B cell (primary cell): ENCODE data around the gene DHX34. TPM values are rescaled to one million over a fixed set of nuclear protein-coding genes. Genes with fewer than 3 reads are reported as not detected.

ENCODE experiments used
- ATAC-seq: fragments of 200-7000 bp; cut with Tn5 transposase; one replicate; pipeline ENCODE4 v1.10.0; 2021; ENCODE audit warnings: low read depth, mild to moderate bottlenecking, moderate number of reproducible peaks, moderate library complexity
- CTCF ChIA-PET: fragments of 350-600 bp; sonication (Branson Sonifier 250); formaldehyde crosslinking; loops from one replicate; lab custom pipeline; 2021; ENCODE audit warnings: antibody characterized with exemption, inconsistent platforms; lab: Charles Lee
- POLR2A ChIA-PET: fragments of 350-600 bp; sonication (Branson Sonifier 250); formaldehyde crosslinking; loops from one replicate; lab custom pipeline; 2021; ENCODE audit warnings: antibody characterized with exemption; lab: Charles Lee
- DNase-seq: peaks from one replicate; pipeline ENCODE4 v3.0.0; 2013
- H2AFZ ChIP-seq: 2 replicates; pipeline ENCODE4 v1.6.1; 2012; ENCODE audit warnings: mild to moderate bottlenecking, low read depth, low read length; ENCODE audit not compliant: insufficient read depth, poor library complexity, severe bottlenecking
- H3K27ac ChIP-seq, 2 donors: 1 replicate in 1 of 2; 2 replicates in 1 of 2; pipeline ENCODE4 v1.5.1; 2012 to 2013; ENCODE audit warnings: low read length in 2 of 2, mild to moderate bottlenecking in 2 of 2, moderate library complexity in 1 of 2
- H3K27me3 ChIP-seq, 4 experiments: fragments of 200-600 bp in 1 of 4; sonication (generic) in 1 of 4; replicated peaks in 1 of 4; 1 replicate in 2 of 4; 2 replicates in 2 of 4; pipeline versions ENCODE4 v1.6.1 to v1.7.0; 2013 to 2016; ENCODE audit warnings: low read length in 3 of 4, mild to moderate bottlenecking in 2 of 4, mixed read lengths in 1 of 4, moderate library complexity in 1 of 4; ENCODE audit not compliant: insufficient read depth in 4 of 4, control insufficient read depth in 3 of 4; ENCODE audit errors: control extremely low read depth in 1 of 4
- H3K36me3 ChIP-seq, 2 experiments: replicated peaks in 1 of 2; 1 replicate in 1 of 2; 2 replicates in 1 of 2; pipeline versions ENCODE4 v1.6.1 to v1.7.1; 2013; ENCODE audit warnings: low read length in 1 of 2; ENCODE audit not compliant: insufficient read depth in 2 of 2, control insufficient read depth in 1 of 2; ENCODE audit errors: control extremely low read depth in 1 of 2, extremely low read depth in 1 of 2
- H3K4me1 ChIP-seq, 2 donors: fragments of 200-600 bp in 1 of 2; sonication (generic) in 1 of 2; 1 replicate in 1 of 2; 2 replicates in 1 of 2; pipeline versions ENCODE4 v1.5.1 to v1.6.1; 2013 to 2017; ENCODE audit warnings: low read length in 2 of 2; ENCODE audit not compliant: control insufficient read depth in 2 of 2, insufficient read depth in 2 of 2
- H3K4me2 ChIP-seq: replicated peaks from 2 replicates; pipeline ENCODE3; 2012; ENCODE audit warnings: mild to moderate bottlenecking, low read depth, low read length; ENCODE audit not compliant: poor library complexity, severe bottlenecking
- H3K4me3 ChIP-seq, 5 experiments: fragments of 200-600 bp in 1 of 5; sonication (generic) in 1 of 5; 1 replicate in 3 of 5; 2 replicates in 2 of 5; pipeline versions ENCODE4 v1.5.1 to v1.7.0; 2011 to 2016; ENCODE audit warnings: low read length in 4 of 5, mild to moderate bottlenecking in 4 of 5, low read depth in 2 of 5, control low read depth in 1 of 5, moderate library complexity in 1 of 5; ENCODE audit not compliant: insufficient read depth in 1 of 5; ENCODE audit errors: control extremely low read depth in 1 of 5, extremely low read depth in 1 of 5
- H3K79me2 ChIP-seq: fragments of 200-600 bp; sonication (generic); one replicate; pipeline ENCODE4 v1.6.0; 2016; ENCODE audit warnings: low read length; ENCODE audit not compliant: control insufficient read depth, insufficient read depth
- H3K9ac ChIP-seq: fragments of 200-600 bp; sonication (generic); 2 replicates; pipeline ENCODE4 v1.6.1; 2017; ENCODE audit warnings: mild to moderate bottlenecking, low read length, moderate library complexity
- H3K9me3 ChIP-seq, 3 donors: one replicate each; pipeline versions ENCODE4 v1.6.1 to v1.7.1; 2013; ENCODE audit warnings: low read length in 2 of 3; ENCODE audit not compliant: control insufficient read depth in 2 of 3, insufficient read depth in 1 of 3; ENCODE audit errors: control extremely low read depth in 1 of 3
- H4K20me1 ChIP-seq: 2 replicates; pipeline ENCODE4 v1.6.0; 2012; ENCODE audit warnings: mild to moderate bottlenecking, low read length; ENCODE audit not compliant: insufficient read depth, control insufficient read depth, poor library complexity, severe bottlenecking
- H3K27ac Mint-ChIP-seq: one replicate; pipeline ENCODE4 v1.8.0; 2021; ENCODE audit warnings: mixed read lengths
- H3K27me3 Mint-ChIP-seq: one replicate; pipeline ENCODE4 v1.8.0; 2021; ENCODE audit warnings: mixed read lengths
- H3K4me1 Mint-ChIP-seq: one replicate; pipeline ENCODE4 v1.8.0; 2021; ENCODE audit warnings: mixed read lengths
- H3K4me3 Mint-ChIP-seq: one replicate; pipeline ENCODE4 v1.8.0; 2021; ENCODE audit warnings: mixed read lengths
- H3K9me3 Mint-ChIP-seq: one replicate; pipeline ENCODE4 v1.8.0; 2022; ENCODE audit warnings: mixed read lengths; ENCODE audit not compliant: insufficient read depth
- EZH2 ChIP-seq: IDR thresholded peaks from 2 replicates; pipeline ENCODE4 v1.6.1; 2012; ENCODE audit warnings: borderline replicate concordance, low read depth, mild to moderate bottlenecking, moderate library complexity, low read length; ENCODE audit not compliant: insufficient read depth, poor library complexity, severe bottlenecking
- WGBS: methylation state at CpG from one replicate; pipeline ENCODE4 v1.1.5; 2013; ENCODE audit warnings: missing lambda C conversion rate; ENCODE audit not compliant: insufficient coverage; 5-methylcytosine and 5-hydroxymethylcytosine counted together
- intact Hi-C: fragments of 100-400 bp; cut with micrococcal nuclease; formaldehyde crosslinking; loops from one replicate; pipeline ENCODE4 v1.10.0; 2022
- polyA plus RNA-seq: library from polyadenylated mRNA; depleted of rRNA; stranded (reverse); fragments of >200 nt; gene quantifications from 2 replicates; pipeline ENCODE4 v1.2.3, GENCODE V29; 2012
- total RNA-seq, 2 donors: library from RNA; stranded (reverse); fragments of 120-200 nt in 1 of 2; gene quantifications; 1 replicate in 1 of 2; 2 replicates in 1 of 2; pipeline versions ENCODE4 v1.2.3 to v1.2.4, GENCODE V29; 2013 to 2022
- TF ChIP-seq, protein P1 (sequence below): fragments of 200-600 bp; IDR thresholded peaks from one replicate; pipeline ENCODE4 v1.8.0; 2022; ENCODE audit warnings: antibody characterized with exemption, mild to moderate bottlenecking

Gene DHX34
- total and polyA plus RNA-seq, 2 donors (not counting 1 experiment from before 2014, with no cell fraction given): 25.1 to 31.3 TPM

DNA sequence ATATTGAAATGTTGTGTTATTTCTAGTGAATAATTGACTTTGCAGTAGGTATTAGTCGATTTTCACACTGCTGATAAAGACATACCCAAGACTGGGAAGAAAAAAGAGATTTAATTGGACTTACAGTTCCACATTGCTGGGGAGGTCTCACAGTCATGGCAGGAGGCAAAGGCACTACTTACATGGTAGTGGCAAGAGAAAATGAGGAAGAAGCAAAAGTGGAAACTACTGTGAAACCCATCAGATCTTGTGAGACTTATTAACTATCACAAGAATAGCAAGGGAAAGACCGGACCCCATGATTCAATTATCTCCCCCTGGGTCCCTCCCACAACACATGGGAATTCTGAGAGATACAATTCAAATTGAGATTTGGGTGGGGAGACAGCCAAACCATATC lies 27.1 kb upstream of the DHX34 start:
- peaks cover 19% of the 10 kb centered on the region for H3K27me3 Mint-ChIP-seq
- H3K27ac ChIP-seq: no peak overlapping the region
- H4K20me1 ChIP-seq: no peaks in the 10 kb centered on the region
- H3K4me3 ChIP-seq: no peak overlapping the region
- no peak overlapping the region for H3K4me3 Mint-ChIP-seq
- no peak for ATAC-seq
- ChIA-PET POLR2A (no interaction called here), CTCF (no interaction called here)
- no peak for DNase-seq
- H2AFZ ChIP-seq: no peak overlapping the region
- no peaks in the 10 kb centered on the region for H3K4me1 Mint-ChIP-seq
- TF ChIP-seq, protein P1, sequence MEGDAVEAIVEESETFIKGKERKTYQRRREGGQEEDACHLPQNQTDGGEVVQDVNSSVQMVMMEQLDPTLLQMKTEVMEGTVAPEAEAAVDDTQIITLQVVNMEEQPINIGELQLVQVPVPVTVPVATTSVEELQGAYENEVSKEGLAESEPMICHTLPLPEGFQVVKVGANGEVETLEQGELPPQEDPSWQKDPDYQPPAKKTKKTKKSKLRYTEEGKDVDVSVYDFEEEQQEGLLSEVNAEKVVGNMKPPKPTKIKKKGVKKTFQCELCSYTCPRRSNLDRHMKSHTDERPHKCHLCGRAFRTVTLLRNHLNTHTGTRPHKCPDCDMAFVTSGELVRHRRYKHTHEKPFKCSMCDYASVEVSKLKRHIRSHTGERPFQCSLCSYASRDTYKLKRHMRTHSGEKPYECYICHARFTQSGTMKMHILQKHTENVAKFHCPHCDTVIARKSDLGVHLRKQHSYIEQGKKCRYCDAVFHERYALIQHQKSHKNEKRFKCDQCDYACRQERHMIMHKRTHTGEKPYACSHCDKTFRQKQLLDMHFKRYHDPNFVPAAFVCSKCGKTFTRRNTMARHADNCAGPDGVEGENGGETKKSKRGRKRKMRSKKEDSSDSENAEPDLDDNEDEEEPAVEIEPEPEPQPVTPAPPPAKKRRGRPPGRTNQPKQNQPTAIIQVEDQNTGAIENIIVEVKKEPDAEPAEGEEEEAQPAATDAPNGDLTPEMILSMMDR: no peak
- TF ChIP-seq EZH2: no peak
- H3K4me2 ChIP-seq: no peak overlapping the region
- peaks cover 0 to 6% (median 0%) of the 10 kb centered on the region in 3 donors for H3K9me3 ChIP-seq
- no peaks in the 10 kb centered on the region for H3K79me2 ChIP-seq
- H3K36me3 ChIP-seq: no peaks in the 10 kb centered on the region
- peaks cover 0 to 4% of the 10 kb centered on the region in 2 donors for H3K4me1 ChIP-seq
- no peak overlapping the region for H3K9ac ChIP-seq
- peaks cover 0 to 10% (median 2%) of the 10 kb centered on the region in 4 experiments for H3K27me3 ChIP-seq
- intact Hi-C loops: no loop called here
- WGBS: 83% methylated on average over 1 of the region's 2 CpGs
- H3K9me3 Mint-ChIP-seq: no peaks in the 10 kb centered on the region
- H3K27ac Mint-ChIP-seq: no peak overlapping the region

DNA sequence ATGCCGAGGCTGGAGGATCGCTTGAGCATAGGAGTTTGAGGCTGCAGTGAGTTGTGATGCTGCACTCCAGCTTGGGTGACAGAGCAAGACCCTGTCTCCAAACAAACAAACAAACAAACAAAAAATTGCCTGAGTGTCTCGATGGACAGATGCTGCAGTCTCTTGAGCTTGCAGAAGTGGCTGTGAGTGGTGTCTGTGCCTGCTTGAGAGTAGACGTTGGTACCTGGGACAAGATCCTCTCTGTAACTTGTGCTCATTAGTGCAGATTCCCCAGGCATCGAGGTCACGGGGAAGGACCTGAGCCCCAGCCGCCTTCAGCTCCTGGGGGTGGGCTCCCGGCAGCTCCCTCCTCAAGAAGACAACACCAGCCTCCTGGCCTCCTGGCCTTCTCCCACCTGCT lies 25.7 kb upstream of the DHX34 start:
- H3K9me3 Mint-ChIP-seq: no peaks in the 10 kb centered on the region
- Histone ChIP-seq H2AFZ (no peak overlapping the region), H4K20me1 (no peaks in the 10 kb centered on the region), H3K27me3 (peaks cover 0 to 6% (median 2%) of the 10 kb centered on the region in 4 experiments), H3K27ac (no peak overlapping the region), H3K79me2 (no peaks in the 10 kb centered on the region), H3K4me1 (peaks cover 0 to 4% of the 10 kb centered on the region in 2 donors), H3K36me3 (no peaks in the 10 kb centered on the region), H3K9me3 (peaks cover 0 to 6% (median 0%) of the 10 kb centered on the region in 3 donors), H3K4me2 (no peak overlapping the region), H3K9ac (no peak overlapping the region), H3K4me3 (no peak overlapping the region)
- intact Hi-C loops: no loop called here
- 90% methylated on average over 5 of the region's 8 CpGs for WGBS
- TF ChIP-seq, protein P1: no peak
- TF ChIP-seq EZH2: no peak
- POLR2A ChIA-PET: no interaction called here
- CTCF ChIA-PET: no interaction called here
- H3K4me1 Mint-ChIP-seq: no peaks in the 10 kb centered on the region
- DNase-seq (no peak), ATAC-seq (no peak)
- H3K4me3 Mint-ChIP-seq: no peak overlapping the region
- no peak overlapping the region for H3K27ac Mint-ChIP-seq
- H3K27me3 Mint-ChIP-seq: peaks cover 22% of the 10 kb centered on the region
